WTC11 (cell line): ENCODE measurements around the gene C6orf52.

Experiments
- AR ChIP-seq: fragments of 250-450 bp; sonication (Bioruptor Pico); IDR thresholded peaks from 2 replicates; pipeline ENCODE4 v1.9.0; 2021; ENCODE audit warnings: mild to moderate bottlenecking
- CREB1 ChIP-seq: sonication (generic); formaldehyde crosslinking; IDR thresholded peaks from 2 replicates; pipeline ENCODE4 v1.8.0; 2023; ENCODE audit warnings: mild to moderate bottlenecking, missing genetic modification reagents
- IRF2 ChIP-seq: sonication (generic); formaldehyde crosslinking; IDR thresholded peaks from 2 replicates; pipeline ENCODE4 v1.8.0; 2022; ENCODE audit warnings: low read depth, missing genetic modification reagents, borderline replicate concordance
- NR3C1 ChIP-seq: sonication (generic); formaldehyde crosslinking; conservative IDR thresholded peaks from 2 replicates; pipeline ENCODE4 v1.8.1; 2023; ENCODE audit warnings: low read depth, mild to moderate bottlenecking, missing genetic modification reagents
- SMAD4 ChIP-seq: sonication (generic); formaldehyde crosslinking; IDR thresholded peaks from 2 replicates; pipeline ENCODE4 v1.8.0; 2022; ENCODE audit warnings: mild to moderate bottlenecking, missing genetic modification reagents
- USF1 ChIP-seq: sonication (generic); formaldehyde crosslinking; IDR thresholded peaks from 2 replicates; pipeline ENCODE4 v1.8.0; 2022; ENCODE audit warnings: mild to moderate bottlenecking, missing genetic modification reagents
- ZNF232 ChIP-seq: sonication (generic); formaldehyde crosslinking; IDR thresholded peaks from 2 replicates; pipeline ENCODE4 v1.8.0; 2022; ENCODE audit warnings: mild to moderate bottlenecking, missing genetic modification reagents
- TF ChIP-seq, protein P1 (sequence below): fragments of 200-600 bp; IDR thresholded peaks from 2 replicates; pipeline ENCODE4 v1.8.0; 2022; ENCODE audit warnings: antibody characterized with exemption

DNA sequence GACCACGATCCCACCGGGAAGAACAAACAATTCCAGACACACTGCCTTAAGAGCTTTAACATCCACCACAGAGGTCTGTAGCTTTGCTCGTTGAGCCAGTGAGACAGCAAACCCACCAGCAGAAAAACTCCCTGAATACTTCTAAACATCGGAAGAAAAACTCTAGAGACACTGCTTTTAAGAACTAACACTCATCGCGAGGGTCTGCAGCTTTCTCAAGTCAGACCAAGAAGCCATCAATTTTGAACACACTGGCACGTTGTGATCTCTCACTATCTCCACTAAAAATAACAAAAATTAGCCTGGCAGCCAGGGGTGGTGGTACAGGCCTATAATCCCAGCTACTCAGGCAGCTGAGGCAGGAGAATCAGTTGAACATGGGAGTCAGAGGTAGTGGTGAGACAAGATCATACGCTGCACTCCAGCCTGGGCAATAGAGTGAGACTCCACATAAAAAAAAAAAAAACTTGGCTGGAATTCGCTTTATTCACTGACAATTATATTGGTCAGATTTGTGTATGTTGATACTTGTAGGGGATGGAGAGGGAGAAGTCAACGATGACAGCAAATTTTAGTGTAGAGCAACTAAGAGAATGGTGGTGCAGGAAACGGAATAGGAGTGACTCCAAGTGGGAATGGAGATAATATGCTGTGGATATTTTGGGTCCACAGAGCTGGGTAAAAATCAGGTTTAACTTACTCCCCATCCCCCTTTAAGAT, 27.6 kb upstream of the C6orf52 start:
- no peak for TF ChIP-seq AR
- TF ChIP-seq, protein P1, sequence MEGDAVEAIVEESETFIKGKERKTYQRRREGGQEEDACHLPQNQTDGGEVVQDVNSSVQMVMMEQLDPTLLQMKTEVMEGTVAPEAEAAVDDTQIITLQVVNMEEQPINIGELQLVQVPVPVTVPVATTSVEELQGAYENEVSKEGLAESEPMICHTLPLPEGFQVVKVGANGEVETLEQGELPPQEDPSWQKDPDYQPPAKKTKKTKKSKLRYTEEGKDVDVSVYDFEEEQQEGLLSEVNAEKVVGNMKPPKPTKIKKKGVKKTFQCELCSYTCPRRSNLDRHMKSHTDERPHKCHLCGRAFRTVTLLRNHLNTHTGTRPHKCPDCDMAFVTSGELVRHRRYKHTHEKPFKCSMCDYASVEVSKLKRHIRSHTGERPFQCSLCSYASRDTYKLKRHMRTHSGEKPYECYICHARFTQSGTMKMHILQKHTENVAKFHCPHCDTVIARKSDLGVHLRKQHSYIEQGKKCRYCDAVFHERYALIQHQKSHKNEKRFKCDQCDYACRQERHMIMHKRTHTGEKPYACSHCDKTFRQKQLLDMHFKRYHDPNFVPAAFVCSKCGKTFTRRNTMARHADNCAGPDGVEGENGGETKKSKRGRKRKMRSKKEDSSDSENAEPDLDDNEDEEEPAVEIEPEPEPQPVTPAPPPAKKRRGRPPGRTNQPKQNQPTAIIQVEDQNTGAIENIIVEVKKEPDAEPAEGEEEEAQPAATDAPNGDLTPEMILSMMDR = no peak
- TF ChIP-seq SMAD4 (CRISPR knock-in tag) = no peak
- TF ChIP-seq NR3C1 = no peak
- no peak for TF ChIP-seq USF1 (CRISPR knock-in tag)
- no peak for TF ChIP-seq ZNF232 (CRISPR knock-in tag)
- TF ChIP-seq IRF2 (CRISPR knock-in tag) = no peak
- no peak for TF ChIP-seq CREB1 (CRISPR knock-in tag)
